A673 (cell line): Measurements from ENCODE around the gene NAGA.

Experiments
- EZH2 ChIP-seq: fragments of 200-600 bp; sonication (generic); IDR thresholded peaks from 2 replicates; pipeline ENCODE4 v1.6.1; 2017; ENCODE audit warnings: borderline replicate concordance, low read depth, mild to moderate bottlenecking, mixed read lengths, antibody characterized with exemption, low read length; ENCODE audit not compliant: poor library complexity, severe bottlenecking
- TF ChIP-seq, protein P1 (sequence below): fragments of 300-800, 200-600 bp; sonication (generic); conservative IDR thresholded peaks from 2 replicates; pipeline ENCODE4 v1.5.1; 2017; ENCODE audit warnings: low read depth, mild to moderate bottlenecking, antibody characterized with exemption, low read length, moderate library complexity, mixed read lengths

DNA sequence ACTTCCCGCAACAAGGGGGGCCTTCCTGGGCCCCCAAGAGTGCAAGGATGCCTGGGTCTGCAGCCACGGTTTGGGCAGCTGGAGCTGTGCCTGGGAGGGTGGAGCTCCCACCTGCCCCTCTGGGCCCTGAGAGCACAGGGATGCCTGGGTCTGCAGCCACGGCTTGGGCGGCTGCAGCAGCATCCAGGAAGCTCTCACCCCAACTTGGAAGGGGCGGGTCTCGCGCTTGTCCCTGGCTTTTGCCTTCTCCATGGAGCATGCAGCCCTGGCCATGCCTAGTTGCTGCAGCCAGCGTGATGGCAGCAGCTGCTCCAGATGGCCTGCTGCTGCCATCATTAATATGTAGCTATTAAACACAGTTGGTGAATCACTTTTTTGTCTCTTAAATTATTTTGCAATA lies 35.4 kb downstream of the NAGA start:
- TF ChIP-seq, protein P1, sequence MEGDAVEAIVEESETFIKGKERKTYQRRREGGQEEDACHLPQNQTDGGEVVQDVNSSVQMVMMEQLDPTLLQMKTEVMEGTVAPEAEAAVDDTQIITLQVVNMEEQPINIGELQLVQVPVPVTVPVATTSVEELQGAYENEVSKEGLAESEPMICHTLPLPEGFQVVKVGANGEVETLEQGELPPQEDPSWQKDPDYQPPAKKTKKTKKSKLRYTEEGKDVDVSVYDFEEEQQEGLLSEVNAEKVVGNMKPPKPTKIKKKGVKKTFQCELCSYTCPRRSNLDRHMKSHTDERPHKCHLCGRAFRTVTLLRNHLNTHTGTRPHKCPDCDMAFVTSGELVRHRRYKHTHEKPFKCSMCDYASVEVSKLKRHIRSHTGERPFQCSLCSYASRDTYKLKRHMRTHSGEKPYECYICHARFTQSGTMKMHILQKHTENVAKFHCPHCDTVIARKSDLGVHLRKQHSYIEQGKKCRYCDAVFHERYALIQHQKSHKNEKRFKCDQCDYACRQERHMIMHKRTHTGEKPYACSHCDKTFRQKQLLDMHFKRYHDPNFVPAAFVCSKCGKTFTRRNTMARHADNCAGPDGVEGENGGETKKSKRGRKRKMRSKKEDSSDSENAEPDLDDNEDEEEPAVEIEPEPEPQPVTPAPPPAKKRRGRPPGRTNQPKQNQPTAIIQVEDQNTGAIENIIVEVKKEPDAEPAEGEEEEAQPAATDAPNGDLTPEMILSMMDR = no peak
- TF ChIP-seq EZH2 = no peak
